OCI-M1 (cell line): ENCODE results near the gene OCA2.

Experiments used
- DNase-seq: peaks from one replicate; lab custom pipeline; 2025; lab: John Stamatoyannopoulos, UW

The OCA2 gene

GRCh38 chr15:27846722-27847395, 252.3 kb downstream of the OCA2 start:
- DNase-seq, result no peak

- DNase-seq, result no peak
Observed at GRCh38 chr15:27845535-27846369, 253.4 kb downstream of the OCA2 start.

GRCh38 chr15:27844018-27844666, 255.0 kb downstream of the OCA2 start:
- DNase-seq, result no peak

GRCh38 chr15:27843146-27843545, 256.0 kb downstream of the OCA2 start:
- no peak for DNase-seq

- no peak for DNase-seq
Observed at GRCh38 chr15:27842526-27842925, 256.6 kb downstream of the OCA2 start.

- no peak for DNase-seq
Observed at GRCh38 chr15:27835233-27835939, 263.7 kb downstream of the OCA2 start.

GRCh38 chr15:27834684-27835083, 264.4 kb downstream of the OCA2 start:
- no peak for DNase-seq

GRCh38 chr15:27833974-27834373, 265.1 kb downstream of the OCA2 start:
- no peak for DNase-seq

- DNase-seq, result no peak
Observed at GRCh38 chr15:27833178-27833577, 265.9 kb downstream of the OCA2 start.

- no peak for DNase-seq
Observed at GRCh38 chr15:27832237-27832596, 266.9 kb downstream of the OCA2 start.

GRCh38 chr15:27831384-27832236, 267.5 kb downstream of the OCA2 start:
- DNase-seq, result no peak

GRCh38 chr15:27828746-27829145, 270.4 kb downstream of the OCA2 start:
- DNase-seq, result no peak

- no peak for DNase-seq
Observed at GRCh38 chr15:27826902-27827714, 272.0 kb downstream of the OCA2 start.

- no peak for DNase-seq
Observed at GRCh38 chr15:27826411-27826810, 272.7 kb downstream of the OCA2 start.

GRCh38 chr15:27824841-27825422, 274.2 kb downstream of the OCA2 start:
- DNase-seq, result no peak

- DNase-seq, result no peak
Observed at GRCh38 chr15:27821273-27821672, 277.8 kb downstream of the OCA2 start.

- DNase-seq, result no peak
Observed at GRCh38 chr15:27820722-27821121, 278.4 kb downstream of the OCA2 start.

GRCh38 chr15:27820232-27820631, 278.9 kb downstream of the OCA2 start:
- peak; percentile 42 for DNase-seq

GRCh38 chr15:27817258-27817657, 281.9 kb downstream of the OCA2 start:
- DNase-seq, result no peak

GRCh38 chr15:27816790-27817189, 282.3 kb downstream of the OCA2 start:
- DNase-seq, result no peak
